GM12874 (cell line): ENCODE measurements around the gene ABCC10.

Experiments
- CTCF ChIP-seq: IDR thresholded peaks from 2 replicates; pipeline ENCODE4 v1.5.1; 2011; ENCODE audit warnings: low read depth, mild to moderate bottlenecking, control low read depth, low read length, moderate library complexity; ENCODE audit not compliant: insufficient read depth

Gene ABCC10

GRCh38 chr6:43494766-43495165 is 67.4 kb downstream of the ABCC10 start:
- TF ChIP-seq CTCF, result no peak

- TF ChIP-seq CTCF, result no peak
Measured at GRCh38 chr6:43495409-43495941, 68.1 kb downstream of the ABCC10 start.

DNA sequence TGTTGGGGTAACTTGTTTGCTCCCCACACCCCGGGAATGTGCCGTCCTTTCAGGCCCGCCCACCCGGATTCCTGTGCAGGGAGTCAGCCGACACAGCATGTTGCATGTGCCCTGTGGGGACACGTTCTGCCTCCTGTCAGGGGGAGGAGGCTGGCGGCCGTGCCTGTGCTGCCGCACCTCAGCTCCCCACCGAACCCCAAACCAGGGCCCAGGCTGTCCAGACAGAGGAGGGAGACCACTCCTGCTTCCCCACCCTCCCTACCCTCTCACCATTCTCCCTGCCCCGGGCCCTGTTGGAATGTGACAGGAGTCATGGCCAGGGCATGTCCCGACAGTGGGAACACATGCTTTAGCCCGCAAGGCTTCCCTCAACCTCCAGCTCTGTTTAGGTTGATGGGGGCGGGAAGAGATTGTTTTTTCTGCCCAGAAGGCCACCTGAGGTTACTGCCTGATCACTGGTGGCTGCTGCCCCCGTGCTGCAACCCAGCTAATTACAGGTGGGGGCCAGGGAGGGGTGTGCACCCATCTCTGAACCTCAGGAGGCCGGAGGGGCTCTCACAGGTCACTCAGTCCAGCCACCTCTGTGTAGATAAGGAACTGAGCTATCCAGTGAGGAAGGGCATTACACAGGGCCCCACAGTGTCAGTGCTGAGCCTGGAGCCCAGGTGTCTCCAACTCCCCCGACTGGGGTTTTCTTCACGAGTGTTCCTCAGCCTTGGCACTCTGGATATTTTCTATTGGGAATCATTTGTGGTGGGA is 69.2 kb downstream of the ABCC10 start:
- peak; percentile 44 for TF ChIP-seq CTCF

DNA sequence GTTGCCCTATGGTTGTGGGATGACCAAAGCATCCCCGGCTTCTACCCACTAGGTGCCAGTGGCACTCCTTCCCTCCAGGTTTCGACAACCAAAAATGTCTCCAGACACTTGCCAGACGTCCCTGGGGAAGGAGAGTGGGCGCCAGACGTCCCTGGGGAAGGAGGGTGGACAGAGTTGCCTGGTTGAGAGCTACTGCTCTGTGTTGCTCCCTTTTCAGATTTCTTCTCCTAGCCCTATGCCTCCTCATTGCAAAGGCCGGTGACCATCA is 69.7 kb downstream of the ABCC10 start:
- TF ChIP-seq CTCF, result no peak

DNA sequence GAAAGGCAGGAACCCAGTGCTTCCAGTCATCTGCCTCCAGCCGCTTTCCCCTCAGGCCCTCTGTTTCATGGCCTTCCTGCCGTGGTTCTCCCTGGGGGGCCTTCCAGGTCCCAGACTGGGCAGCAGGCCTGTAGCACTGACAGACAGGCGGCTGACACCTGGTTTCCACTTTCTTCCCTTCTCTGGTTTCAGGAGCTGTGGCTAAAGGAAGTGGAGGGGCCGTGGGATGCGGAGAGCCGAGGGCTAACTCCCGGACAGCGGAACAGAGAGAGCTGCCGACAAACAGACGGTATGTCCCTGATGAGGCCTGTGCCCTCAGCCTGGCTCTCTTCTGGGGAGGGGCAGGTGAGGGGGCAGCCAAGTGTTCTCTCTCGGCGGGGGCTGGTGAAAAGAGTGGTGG is 70.3 kb downstream of the ABCC10 start:
- TF ChIP-seq CTCF, result no peak

- no peak for TF ChIP-seq CTCF
Measured at GRCh38 chr6:43499028-43499815, 71.9 kb downstream of the ABCC10 start.
